Ovary (tissue), 3 donors: ENCODE results near the gene RIPOR2.

ENCODE experiments used
- POLR2A ChIP-seq: fragments of 450-650 bp; IDR thresholded peaks from one replicate; pipeline ENCODE4 v1.6.1; 2017; ENCODE audit warnings: antibody characterized with exemption, mild to moderate bottlenecking, moderate library complexity
- TF ChIP-seq, protein P1 (sequence below), 3 donors: fragments of 450-650 bp in 2 of 3; fragments of 200-600 bp in 1 of 3; IDR thresholded peaks; one replicate each; pipeline versions ENCODE4 v1.5.1 to v1.8.0; 2016 to 2022; ENCODE audit warnings: antibody characterized with exemption in 3 of 3, mild to moderate bottlenecking in 1 of 3
- donor health status: DM: no; HTN: no; CAD: no.

DNA sequence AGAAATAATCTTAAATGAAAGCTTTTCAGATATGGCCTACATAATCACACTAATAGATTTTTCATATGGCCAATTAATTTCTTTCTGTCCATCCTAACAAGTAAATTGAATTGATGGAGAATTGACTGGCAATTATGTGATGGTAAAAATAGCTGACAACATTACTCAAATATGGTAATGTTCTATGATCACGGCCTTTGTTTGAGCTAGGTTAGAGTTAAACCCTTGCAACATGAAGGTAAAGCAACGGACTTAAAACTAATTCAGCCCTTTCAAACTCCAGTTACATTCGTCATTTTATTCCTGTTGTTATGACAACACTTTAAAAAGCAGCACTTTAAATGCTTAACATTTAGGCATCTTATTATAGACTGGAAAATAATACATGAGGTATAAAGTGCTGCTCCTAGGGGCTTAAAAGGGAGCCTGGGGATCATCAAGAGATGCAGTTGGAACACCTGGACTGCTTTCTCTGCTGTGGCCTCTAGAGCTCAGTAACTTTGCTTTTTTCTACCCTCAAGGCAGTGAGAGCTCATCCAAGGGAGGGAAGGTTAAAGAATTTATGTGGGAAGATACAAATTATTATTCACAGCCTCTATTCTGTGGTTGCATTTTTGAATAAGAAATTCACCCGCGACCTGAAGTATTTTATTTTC, 46.9 kb downstream of the RIPOR2 start:
- TF ChIP-seq, protein P1, sequence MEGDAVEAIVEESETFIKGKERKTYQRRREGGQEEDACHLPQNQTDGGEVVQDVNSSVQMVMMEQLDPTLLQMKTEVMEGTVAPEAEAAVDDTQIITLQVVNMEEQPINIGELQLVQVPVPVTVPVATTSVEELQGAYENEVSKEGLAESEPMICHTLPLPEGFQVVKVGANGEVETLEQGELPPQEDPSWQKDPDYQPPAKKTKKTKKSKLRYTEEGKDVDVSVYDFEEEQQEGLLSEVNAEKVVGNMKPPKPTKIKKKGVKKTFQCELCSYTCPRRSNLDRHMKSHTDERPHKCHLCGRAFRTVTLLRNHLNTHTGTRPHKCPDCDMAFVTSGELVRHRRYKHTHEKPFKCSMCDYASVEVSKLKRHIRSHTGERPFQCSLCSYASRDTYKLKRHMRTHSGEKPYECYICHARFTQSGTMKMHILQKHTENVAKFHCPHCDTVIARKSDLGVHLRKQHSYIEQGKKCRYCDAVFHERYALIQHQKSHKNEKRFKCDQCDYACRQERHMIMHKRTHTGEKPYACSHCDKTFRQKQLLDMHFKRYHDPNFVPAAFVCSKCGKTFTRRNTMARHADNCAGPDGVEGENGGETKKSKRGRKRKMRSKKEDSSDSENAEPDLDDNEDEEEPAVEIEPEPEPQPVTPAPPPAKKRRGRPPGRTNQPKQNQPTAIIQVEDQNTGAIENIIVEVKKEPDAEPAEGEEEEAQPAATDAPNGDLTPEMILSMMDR (IDR thresholded peaks at IDR 0.05): no peak
- TF ChIP-seq POLR2A: no peak
